ENCODE measurements around the gene ZFP90. TPM values are rescaled to one million over a fixed set of nuclear protein-coding genes. Genes with fewer than 3 reads are reported as not detected.

Gene ZFP90
- total and polyA plus RNA-seq, 9 donors: 16.7 to 50.0 (median 35.9) TPM

- no peak overlapping the region for H3K4me3 ChIP-seq
- WGBS, 3 donors: 61 to 78% (median 76%) methylated on average over 2 of the region's 2 CpGs
- DNase-seq: no peak
- no peaks in the 10 kb centered on the region for H3K36me3 ChIP-seq
- peaks cover 7% of the 10 kb centered on the region for H3K4me1 ChIP-seq (ENCODE audit: insufficient read depth)
- intact Hi-C loops (cut with DNase I): loop anchor here in 2 of 4 donors (5.0 to 10.0 kb wide), 2 partner anchors 594 to 597 kb away; no protein-coding TSS in a partner anchor
- no peaks in the 10 kb centered on the region for H3K27me3 ChIP-seq
- TF ChIP-seq, protein P1, sequence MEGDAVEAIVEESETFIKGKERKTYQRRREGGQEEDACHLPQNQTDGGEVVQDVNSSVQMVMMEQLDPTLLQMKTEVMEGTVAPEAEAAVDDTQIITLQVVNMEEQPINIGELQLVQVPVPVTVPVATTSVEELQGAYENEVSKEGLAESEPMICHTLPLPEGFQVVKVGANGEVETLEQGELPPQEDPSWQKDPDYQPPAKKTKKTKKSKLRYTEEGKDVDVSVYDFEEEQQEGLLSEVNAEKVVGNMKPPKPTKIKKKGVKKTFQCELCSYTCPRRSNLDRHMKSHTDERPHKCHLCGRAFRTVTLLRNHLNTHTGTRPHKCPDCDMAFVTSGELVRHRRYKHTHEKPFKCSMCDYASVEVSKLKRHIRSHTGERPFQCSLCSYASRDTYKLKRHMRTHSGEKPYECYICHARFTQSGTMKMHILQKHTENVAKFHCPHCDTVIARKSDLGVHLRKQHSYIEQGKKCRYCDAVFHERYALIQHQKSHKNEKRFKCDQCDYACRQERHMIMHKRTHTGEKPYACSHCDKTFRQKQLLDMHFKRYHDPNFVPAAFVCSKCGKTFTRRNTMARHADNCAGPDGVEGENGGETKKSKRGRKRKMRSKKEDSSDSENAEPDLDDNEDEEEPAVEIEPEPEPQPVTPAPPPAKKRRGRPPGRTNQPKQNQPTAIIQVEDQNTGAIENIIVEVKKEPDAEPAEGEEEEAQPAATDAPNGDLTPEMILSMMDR (IDR thresholded peaks at IDR 0.05): no peak
- TF ChIP-seq POLR2A (IDR thresholded peaks at IDR 0.05) (no peak), EP300 (IDR thresholded peaks at IDR 0.05) (no peak)
- no peak overlapping the region for H3K27ac ChIP-seq
- H3K9me3 ChIP-seq: no peaks in the 10 kb centered on the region
Observed at GRCh38 chr16:68528233-68528632, 10.9 kb upstream of the ZFP90 start.

GRCh38 chr16:68528686-68529379, 10.3 kb upstream of the ZFP90 start:
- intact Hi-C loops (cut with DNase I): loop anchor here in 2 of 4 donors (5.0 to 10.0 kb wide), 2 partner anchors 593 to 596 kb away; no protein-coding TSS in a partner anchor
- Histone ChIP-seq H3K27me3 (no peaks in the 10 kb centered on the region), H3K36me3 (no peaks in the 10 kb centered on the region), H3K4me3 (peak overlapping the region; percentile 29), H3K4me1 (ENCODE audit: insufficient read depth) (peaks cover 7% of the 10 kb centered on the region), H3K27ac (no peak overlapping the region), H3K9me3 (no peaks in the 10 kb centered on the region)
- no peak for TF ChIP-seq POLR2A (IDR thresholded peaks at IDR 0.05)
- TF ChIP-seq, protein P1 (IDR thresholded peaks at IDR 0.05): peak; percentile 94
- WGBS, 3 donors: 15 to 19% (median 18%) methylated on average over 29 of the region's 29 CpGs
- peak; percentile 81 to 92 (median 88) for DNase-seq

GRCh38 chr16:68529608-68529930, 9.5 kb upstream of the ZFP90 start:
- intact Hi-C loops (cut with DNase I): loop anchor here in 2 of 4 donors (5.0 to 10.0 kb wide), 2 partner anchors 593 to 595 kb away; no protein-coding TSS in a partner anchor
- H3K4me3 ChIP-seq: peak overlapping the region; percentile 74
- peak overlapping the region in 1 of 2 donors; percentile 18 for H3K27ac ChIP-seq
- H3K4me1 ChIP-seq (ENCODE audit: insufficient read depth): peaks cover 7% of the 10 kb centered on the region
- no peaks in the 10 kb centered on the region for H3K36me3 ChIP-seq
- 22 to 23% (median 22%) methylated on average over 13 of the region's 13 CpGs for WGBS, 3 donors
- H3K9me3 ChIP-seq: no peaks in the 10 kb centered on the region
- no peak for DNase-seq
- no peak for TF ChIP-seq POLR2A (IDR thresholded peaks at IDR 0.05)
- H3K27me3 ChIP-seq: no peaks in the 10 kb centered on the region

DNA sequence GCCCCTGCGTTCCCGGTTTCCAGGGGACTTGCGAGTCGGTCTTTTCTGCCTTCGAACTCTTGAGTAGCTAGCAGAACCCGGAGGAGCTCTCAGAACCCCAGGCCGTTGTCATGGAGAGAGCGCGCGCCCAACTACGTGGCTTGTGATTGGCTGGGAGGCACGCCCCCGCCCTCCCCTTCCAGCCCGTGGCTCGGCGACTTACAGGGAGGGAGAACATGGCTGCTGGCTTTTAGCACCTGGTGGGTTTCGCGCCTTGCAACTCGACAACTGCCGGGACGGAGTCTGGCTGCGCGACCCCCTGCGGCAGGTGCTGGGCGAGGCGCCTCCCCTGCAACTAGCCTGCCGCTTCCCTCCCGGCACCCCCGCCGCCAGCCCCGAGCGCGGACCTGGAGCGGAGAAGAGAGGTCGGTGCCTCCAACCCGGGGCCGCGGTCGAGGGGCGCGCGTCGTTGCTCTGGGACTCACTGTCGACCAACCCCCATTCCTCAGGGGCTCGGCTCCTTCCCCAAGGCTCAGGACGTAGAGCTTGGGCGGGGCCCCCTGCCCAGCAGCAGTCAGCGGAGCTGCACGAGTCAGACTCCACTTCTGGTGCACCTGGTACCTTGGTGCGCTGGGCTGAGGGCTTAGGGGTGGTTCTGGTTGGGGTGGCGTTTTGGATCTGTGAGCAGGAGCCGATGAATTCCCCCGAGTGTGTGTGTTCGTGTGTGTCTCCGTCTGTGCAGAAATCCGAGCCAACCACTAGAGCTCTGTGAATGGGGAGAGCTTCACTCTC, 9.0 kb upstream of the ZFP90 start:
- intact Hi-C loops (cut with DNase I): loop anchor here in 3 of 4 donors (5.0 to 10.0 kb wide), 2 partner anchors 592 to 595 kb away; no protein-coding TSS in a partner anchor
- Histone ChIP-seq H3K27ac (peak overlapping the region; percentile 27 to 28), H3K36me3 (no peaks in the 10 kb centered on the region), H3K27me3 (no peaks in the 10 kb centered on the region), H3K4me1 (ENCODE audit: insufficient read depth) (peaks cover 7% of the 10 kb centered on the region), H3K9me3 (no peaks in the 10 kb centered on the region), H3K4me3 (peak overlapping the region; percentile 74)
- WGBS, 3 donors: 0 to 1% (median 1%) methylated on average over 48 to 55 of the region's 56 CpGs
- TF ChIP-seq, protein P1 (IDR thresholded peaks at IDR 0.05): peak in 1 of 3 donors; percentile 8
- TF ChIP-seq POLR2A (IDR thresholded peaks at IDR 0.05): no peak
- no peak for TF ChIP-seq EP300 (IDR thresholded peaks at IDR 0.05)
- peak; percentile 89 to 93 (median 92) for DNase-seq

Data from ovary (tissue), 9 donors.